ENCODE measurements around the gene ZSCAN32.
A peak's percentile ranks its signal among the peaks of the same experiment; 100 is the strongest.

ZSCAN32 gene

GRCh38 chr16:3364774-3365427 lies 35.9 kb downstream of the ZSCAN32 start:
- intact Hi-C loops (cut with DNase I), result no loop called here

GRCh38 chr16:3363793-3364192 lies 37.0 kb downstream of the ZSCAN32 start:
- intact Hi-C loops (cut with DNase I), result no loop called here
- no peak for DNase-seq

More at GRCh38 chr16:3364774-3365427, 35.9 kb downstream of the ZSCAN32 start:
- DNase-seq, result peak; percentile 83 to 98 (median 93)

- intact Hi-C loops (cut with DNase I), result no loop called here
- no peak for DNase-seq
Measured at GRCh38 chr16:3362931-3363330, 37.9 kb downstream of the ZSCAN32 start.

GRCh38 chr16:3358871-3359270 lies 41.9 kb downstream of the ZSCAN32 start:
- intact Hi-C loops (cut with DNase I), result no loop called here
- DNase-seq, result no peak

- DNase-seq, result no peak
- intact Hi-C loops (cut with DNase I), result no loop called here
Measured at GRCh38 chr16:3356118-3356517, 44.7 kb downstream of the ZSCAN32 start.

GRCh38 chr16:3355589-3355988 lies 45.2 kb downstream of the ZSCAN32 start, which contains the start of gene OR2C1:
OR2C1 (plus strand) TSS chr16:3355889; CDS start chr16:3355941, 52 bp downstream.
- intact Hi-C loops (cut with DNase I), result no loop called here
- no peak for DNase-seq

- intact Hi-C loops (cut with DNase I), result no loop called here
- no peak for DNase-seq
Measured at GRCh38 chr16:3349175-3349574, 51.6 kb downstream of the ZSCAN32 start.

- DNase-seq, result no peak
- intact Hi-C loops (cut with DNase I), result no loop called here
Measured at GRCh38 chr16:3348547-3349167, 52.1 kb downstream of the ZSCAN32 start.

GRCh38 chr16:3347586-3347985 lies 53.2 kb downstream of the ZSCAN32 start:
- intact Hi-C loops (cut with DNase I), result no loop called here
- DNase-seq, result no peak

- no peak for DNase-seq
- intact Hi-C loops (cut with DNase I), result no loop called here
Measured at GRCh38 chr16:3346041-3346440, 54.8 kb downstream of the ZSCAN32 start.
